GM19351 (cell line): ENCODE measurements around the gene ANKMY1.
"Not testable (repeated sequence)": the region's sequence is repeated elsewhere in the genome, so short reads cannot be mapped to it uniquely, and the experiment has no call there.

ENCODE experiments used
- ATAC-seq: cut with Tn5 transposase; IDR thresholded peaks from one replicate; pipeline ENCODE4 v1.9.1; 2021; ENCODE audit warnings: mild to moderate bottlenecking, moderate library complexity; ENCODE audit not compliant: unreplicated experiment

ANKMY1 gene

GRCh38 chr2:240507060-240507777, 50.6 kb downstream of the ANKMY1 start:
- no peak for ATAC-seq

DNA sequence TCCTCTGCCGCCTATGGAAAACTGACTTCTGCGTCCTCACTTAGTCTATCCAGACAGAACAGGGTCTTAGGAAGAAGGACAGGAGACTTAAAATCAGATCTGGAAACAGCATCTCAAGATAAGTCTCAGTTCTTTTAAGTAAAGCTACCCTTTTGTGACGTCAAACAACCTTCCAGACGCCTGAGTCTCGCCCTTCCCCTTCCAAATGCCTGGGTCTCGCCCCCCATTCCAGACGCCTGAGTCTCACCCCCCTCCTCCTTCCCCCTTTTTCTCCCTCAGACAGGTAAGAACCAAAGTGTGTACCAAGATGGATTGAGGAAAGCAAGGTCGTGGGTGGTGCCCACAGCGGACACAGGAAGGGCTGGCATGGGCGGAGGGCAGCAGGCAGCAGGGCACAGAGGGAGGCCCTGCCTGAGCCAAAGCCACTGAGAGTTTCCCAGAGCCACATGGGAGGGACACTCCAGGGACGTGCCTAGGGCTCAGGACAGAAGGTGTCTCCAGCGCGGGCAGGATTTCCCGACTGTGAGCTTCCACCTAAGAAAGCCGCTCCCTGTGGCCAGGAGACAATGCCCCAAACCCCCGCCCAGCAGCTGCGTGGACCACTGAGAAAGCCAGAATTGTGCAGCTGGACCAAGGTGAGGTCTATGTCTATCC, 51.3 kb downstream of the ANKMY1 start:
- no peak for ATAC-seq

GRCh38 chr2:240505910-240506309, 51.9 kb downstream of the ANKMY1 start:
- no peak for ATAC-seq

DNA sequence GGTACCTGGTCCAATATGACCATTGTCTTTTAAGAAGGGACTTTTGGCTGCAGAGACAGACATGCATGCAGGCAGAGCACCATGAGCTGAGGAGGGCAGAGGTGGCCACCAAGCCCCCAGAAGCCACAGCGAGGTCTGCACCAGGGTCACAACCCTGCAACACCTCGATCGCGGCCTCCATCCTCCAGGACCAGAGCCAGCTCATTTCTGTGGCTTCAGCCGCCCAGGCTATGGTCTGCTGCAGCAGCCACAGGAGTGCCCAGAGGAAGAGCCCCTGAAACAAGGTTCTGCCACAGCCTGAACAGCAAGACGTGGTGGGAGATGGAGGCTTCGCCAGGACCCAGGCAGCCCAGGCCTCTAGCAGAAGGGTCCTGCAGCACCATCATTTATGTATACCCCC, 53.9 kb downstream of the ANKMY1 start:
- no peak for ATAC-seq

GRCh38 chr2:240503375-240503774, 54.4 kb downstream of the ANKMY1 start:
- ATAC-seq = no peak

- ATAC-seq = no peak
Observed at GRCh38 chr2:240502430-240503121, 55.2 kb downstream of the ANKMY1 start.

GRCh38 chr2:240502059-240502429, 55.7 kb downstream of the ANKMY1 start:
- no peak for ATAC-seq

DNA sequence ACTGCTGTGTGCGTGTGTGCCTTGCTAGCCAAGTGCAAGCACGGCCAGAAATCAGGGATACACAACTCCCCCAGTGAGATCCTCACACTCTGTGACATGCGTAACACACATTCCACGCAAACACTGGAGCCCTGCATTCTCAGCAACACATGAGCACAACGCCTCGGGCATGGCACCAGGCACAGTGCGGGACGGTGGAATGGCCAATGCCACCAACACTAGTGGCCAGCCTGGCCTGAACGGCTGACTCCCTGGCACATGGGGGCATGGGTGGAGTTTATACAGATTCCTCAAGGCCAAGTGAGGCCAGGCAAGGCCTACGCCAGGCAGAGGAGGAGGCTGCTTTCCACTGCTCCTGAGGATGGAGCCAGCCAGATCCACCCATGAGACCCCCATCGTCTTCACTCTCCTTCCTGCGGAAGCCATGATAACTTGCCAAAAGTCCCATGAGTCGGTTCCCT, 56.2 kb downstream of the ANKMY1 start:
- ATAC-seq = no peak

DNA sequence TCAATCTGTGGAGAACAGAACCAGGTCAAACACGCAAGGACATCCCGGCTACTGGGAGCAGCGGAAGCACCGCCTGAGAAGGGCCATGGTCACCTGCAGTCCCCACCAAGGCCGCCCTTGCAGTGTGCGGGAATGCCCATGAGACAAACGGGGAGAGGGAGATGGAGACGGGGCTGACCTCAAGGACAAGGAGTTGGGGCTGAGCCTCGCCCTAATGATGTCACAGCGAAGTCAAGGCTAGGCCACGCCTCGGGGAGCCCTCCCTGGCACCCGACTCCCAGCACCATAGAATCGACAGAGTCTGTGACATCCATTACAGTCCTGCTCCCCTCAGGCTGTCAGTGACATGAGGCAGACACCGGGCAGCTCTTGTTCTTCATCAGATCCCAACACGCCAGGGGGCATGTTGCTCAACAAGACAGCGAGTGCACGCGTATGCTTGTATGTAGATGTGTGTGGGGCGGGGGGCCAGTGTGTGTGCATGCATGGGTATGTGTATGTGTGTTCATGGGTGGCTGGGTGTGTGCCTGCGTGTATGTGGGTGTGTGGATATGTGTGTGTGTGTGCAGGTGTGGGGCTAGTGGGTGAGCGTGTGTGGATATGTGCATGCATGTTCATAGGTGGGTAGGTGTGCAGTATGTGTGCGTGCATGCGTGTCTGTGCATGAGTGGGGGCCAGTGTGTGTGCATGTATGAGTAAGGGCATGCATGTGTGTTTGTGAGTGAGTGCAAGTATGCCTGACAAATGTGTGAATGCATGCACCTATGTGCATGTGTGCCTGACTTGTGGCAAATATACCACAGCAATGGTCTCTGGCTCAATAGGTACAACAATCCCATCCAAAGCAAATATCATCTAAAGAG, 57.0 kb downstream of the ANKMY1 start:
- no peak for ATAC-seq

DNA sequence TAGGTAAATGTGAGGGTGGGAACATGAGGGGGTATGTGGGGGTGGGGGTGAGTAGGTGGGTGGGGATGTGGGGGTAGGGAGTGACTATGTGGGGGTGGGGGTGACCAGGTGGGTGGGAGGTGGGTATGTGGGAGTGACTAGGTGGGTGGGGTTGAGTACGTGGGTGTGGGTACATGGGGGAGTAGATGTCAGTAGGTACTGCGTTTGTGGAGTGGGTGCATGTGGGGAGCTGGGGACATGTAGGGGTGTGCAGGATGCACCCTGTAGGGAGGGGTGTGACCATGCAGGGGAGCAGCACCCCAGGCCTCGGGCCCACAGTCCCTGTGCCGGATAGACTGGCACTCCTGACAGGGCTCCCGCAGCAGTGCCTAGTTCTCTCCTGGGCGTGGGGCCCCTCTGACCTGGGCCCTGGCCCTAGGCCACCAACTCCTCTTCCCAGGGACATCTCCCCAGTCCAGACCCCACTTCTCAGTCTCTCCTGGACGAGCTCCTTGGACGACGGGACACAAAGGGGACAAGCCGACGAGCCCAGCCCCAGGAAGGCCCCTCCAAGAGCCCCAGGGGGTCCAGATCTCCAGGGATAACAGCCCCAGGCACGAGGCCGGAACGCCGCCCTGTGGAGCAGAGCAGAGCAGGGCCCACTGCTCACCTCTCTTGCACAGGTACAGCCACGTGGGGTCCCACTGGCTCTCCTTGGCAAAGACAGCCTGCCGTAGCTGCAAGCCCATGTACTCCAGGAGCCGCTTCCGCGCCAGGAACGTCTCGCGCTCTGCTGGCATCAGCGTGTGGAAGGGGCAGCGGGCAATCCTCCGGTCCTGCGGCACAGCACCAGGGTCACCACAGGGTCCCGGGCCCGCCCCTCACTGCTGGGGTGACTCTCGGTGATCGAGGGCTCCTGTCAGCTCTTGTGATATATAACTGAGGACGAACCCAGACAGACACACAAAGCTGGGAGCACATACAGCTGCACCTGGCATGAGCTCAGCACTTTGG, 58.2 kb downstream of the ANKMY1 start:
- ATAC-seq = no peak

GRCh38 chr2:240498958-240499260, 58.9 kb downstream of the ANKMY1 start:
- ATAC-seq = no peak

DNA sequence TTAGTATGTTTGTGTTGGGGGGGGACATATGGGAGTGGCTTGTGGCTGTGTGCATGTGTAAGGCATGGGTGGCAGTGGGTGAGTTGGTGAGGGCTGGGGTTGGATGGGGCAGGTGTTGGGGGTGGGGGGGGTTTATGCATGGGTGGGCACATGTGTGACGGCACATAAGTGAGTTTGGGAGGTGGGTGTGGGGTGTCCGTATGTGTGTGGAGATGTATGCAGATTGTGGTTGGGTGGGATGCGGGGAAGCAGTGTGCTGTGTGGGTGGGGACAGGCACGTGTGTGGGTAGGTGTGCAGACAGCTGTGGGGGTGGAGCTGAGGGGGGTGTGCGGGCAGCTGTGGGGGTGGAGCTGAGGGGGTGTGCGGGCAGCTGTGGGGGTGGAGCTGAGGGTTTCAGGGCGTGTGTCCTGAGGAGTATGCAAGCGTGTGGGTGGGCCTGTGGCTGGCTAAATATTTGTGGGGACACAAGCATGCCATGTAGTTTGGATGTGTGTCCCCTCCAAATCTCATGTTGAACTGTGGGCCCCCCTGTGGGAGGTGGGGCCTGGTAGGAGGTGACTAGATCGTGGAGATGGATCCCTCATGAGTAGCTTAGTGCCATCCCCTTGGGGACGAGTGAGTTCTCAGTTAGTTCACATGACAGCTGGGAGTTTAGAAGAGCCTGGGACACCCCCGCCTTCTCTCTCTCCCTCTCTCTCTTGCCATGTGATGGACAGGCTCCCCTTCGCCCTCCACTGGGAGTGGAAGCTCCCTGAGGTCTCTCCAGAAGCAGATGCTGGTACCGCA, 59.4 kb downstream of the ANKMY1 start:
- ATAC-seq = no peak

- ATAC-seq = not testable (repeated sequence)
Observed at GRCh38 chr2:240497082-240497481, 60.7 kb downstream of the ANKMY1 start.

- ATAC-seq = not testable (repeated sequence)
Observed at GRCh38 chr2:240494942-240495341, 62.8 kb downstream of the ANKMY1 start.

DNA sequence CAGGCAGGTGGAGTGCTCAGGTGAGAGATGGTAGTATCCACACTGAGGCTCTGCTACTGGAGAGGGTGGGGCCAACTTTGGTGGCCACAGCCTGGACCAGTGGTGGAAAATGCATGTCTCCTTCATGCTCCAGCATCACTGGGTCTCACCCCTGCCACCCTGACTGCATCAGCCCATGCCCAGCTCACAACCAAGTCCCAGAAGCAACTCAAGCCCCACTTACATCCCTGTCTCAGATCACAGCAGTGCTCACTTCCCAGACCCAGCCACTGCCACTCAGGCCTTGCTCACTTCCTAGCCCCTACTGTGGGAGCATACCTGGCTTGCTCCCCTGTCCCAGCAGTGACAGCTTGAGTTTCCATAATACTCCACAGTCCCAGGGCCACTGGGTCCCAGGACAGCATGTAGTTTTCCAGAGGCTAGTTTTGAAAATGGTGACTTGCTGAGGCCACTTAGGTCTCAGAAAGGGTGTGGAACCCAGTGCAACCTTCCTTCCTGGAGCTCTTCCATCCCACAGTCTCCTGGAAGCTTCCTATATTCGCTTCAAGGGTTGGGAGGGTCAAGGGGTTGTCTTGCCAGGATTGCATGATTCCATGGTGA, 63.5 kb downstream of the ANKMY1 start:
- no peak for ATAC-seq

- ATAC-seq = no peak
Observed at GRCh38 chr2:240491483-240491882, 66.3 kb downstream of the ANKMY1 start.

DNA sequence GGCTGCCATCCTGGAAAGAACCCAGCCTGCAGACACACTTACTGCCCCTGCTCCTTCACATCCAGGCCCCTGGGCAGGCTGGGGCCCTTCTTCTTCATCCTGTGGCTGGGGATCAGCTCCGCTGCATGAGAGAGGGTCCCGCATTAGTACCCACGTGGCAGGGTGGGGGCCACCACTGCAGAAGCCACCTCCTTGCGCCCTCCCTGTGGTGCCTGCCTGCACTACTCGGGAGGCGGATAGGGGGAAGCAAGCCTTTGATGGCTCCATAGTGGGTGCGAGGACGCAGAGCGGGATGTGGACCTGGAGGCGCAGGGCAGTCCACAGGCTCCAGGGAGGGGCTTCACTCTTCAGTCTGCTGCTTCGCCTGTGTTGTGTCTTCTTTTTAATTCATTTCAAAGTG, 75.6 kb downstream of the ANKMY1 start:
- ATAC-seq = no peak

- no peak for ATAC-seq
Observed at GRCh38 chr2:240481720-240482119, 76.1 kb downstream of the ANKMY1 start.
